HepG2 (cell line): ENCODE data around the gene SULT2B1. TPM values are rescaled to one million over a fixed set of nuclear protein-coding genes. Genes with fewer than 3 reads are reported as not detected.
A peak's percentile ranks its signal among the peaks of the same experiment; 100 is the strongest.

ENCODE experiments used
- ATAC-seq: fragments of 200-7000 bp; cut with Tn5 transposase; 3 replicates; pipeline ENCODE4 v1.9.1; 2020; ENCODE audit warnings: mild to moderate bottlenecking, moderate library complexity
- BruUV-seq: library from RNA; stranded (reverse); fragments of 400-500 nt; replicated peaks from 2 replicates; lab custom pipeline; 2021; lab: Mats Ljungman, UMichigan
- CTCF ChIA-PET: fragments of 300-600 bp; formaldehyde crosslinking; extraction: SDS; loops from one replicate; lab custom pipeline; 2021; ENCODE audit warnings: low total read pairs, inconsistent platforms, low intra/inter-chr PET ratio; lab: Yijun Ruan, JAX
- POLR2A ChIA-PET: fragments of 350-600 bp; sonication (Branson Sonifier 250); formaldehyde crosslinking; loops from one replicate; lab custom pipeline; 2020; ENCODE audit warnings: antibody characterized with exemption, inconsistent platforms; lab: Yijun Ruan, JAX
- DNase-seq: peaks from one replicate; pipeline ENCODE4 v3.0.0-alpha.2; 2015; ENCODE audit warnings: low spot score
- FAIRE-seq: peaks from 3 replicates; lab custom pipeline; 2011; peaks lifted over from hg19 to GRCh38; lab: Jason Lieb, UNC
- H2AFZ ChIP-seq: one replicate; pipeline ENCODE4 v1.6.1; 2011; ENCODE audit warnings: low read length, inconsistent platforms
- H3K27ac ChIP-seq: fragments of 300-600 bp; 3 replicates; pipeline ENCODE4 v1.8.0; 2011; ENCODE audit warnings: mixed run types, mild to moderate bottlenecking, mixed read lengths, low read length, inconsistent platforms; ENCODE audit not compliant: insufficient read depth; ENCODE audit errors: extremely low read length
- H3K27me3 ChIP-seq, 2 experiments: fragments of 200-600 bp in 1 of 2; 2 replicates in 1 of 2; 3 replicates in 1 of 2; pipeline versions ENCODE4 v1.6.0 to v1.8.0; 2011; ENCODE audit warnings: low read length in 2 of 2, mild to moderate bottlenecking in 2 of 2, moderate library complexity in 2 of 2, inconsistent platforms in 1 of 2; ENCODE audit not compliant: insufficient read depth in 2 of 2, control insufficient read depth in 1 of 2
- H3K36me3 ChIP-seq, 2 experiments: fragments of 200-600 bp in 1 of 2; replicated peaks in 1 of 2; 2 replicates in 1 of 2; 3 replicates in 1 of 2; pipeline versions ENCODE4 v1.5.1 to v1.8.0; 2011; ENCODE audit warnings: low read length in 2 of 2, inconsistent platforms in 1 of 2; ENCODE audit not compliant: insufficient read depth in 2 of 2, control insufficient read depth in 1 of 2
- H3K4me1 ChIP-seq: 2 replicates; pipeline ENCODE4 v1.5.1; 2012; ENCODE audit warnings: low read length, inconsistent platforms; ENCODE audit not compliant: insufficient read depth
- H3K4me2 ChIP-seq: 2 replicates; pipeline ENCODE4 v1.6.0; 2011; ENCODE audit warnings: low read depth, low read length, inconsistent platforms
- H3K4me3 ChIP-seq, 3 experiments: fragments of 200-600 bp in 1 of 3; sonication (generic), shearing (Covaris generic) in 1 of 3; replicated peaks in 1 of 3; 2 replicates each; pipeline ENCODE4 v1.5.1; 2011 to 2016; ENCODE audit warnings: low read length in 3 of 3, inconsistent platforms in 2 of 3, low read depth in 2 of 3, mild to moderate bottlenecking in 2 of 3, control low read depth in 1 of 3, mixed read lengths in 1 of 3; ENCODE audit not compliant: insufficient read depth in 1 of 3
- H3K79me2 ChIP-seq: one replicate; pipeline ENCODE4 v1.6.1; 2011; ENCODE audit warnings: low read length, inconsistent platforms; ENCODE audit not compliant: insufficient read depth
- H3K9ac ChIP-seq: 2 replicates; pipeline ENCODE4 v1.6.0; 2011; ENCODE audit warnings: mild to moderate bottlenecking, low read depth, low read length, inconsistent platforms; ENCODE audit not compliant: insufficient read depth
- H3K9me3 ChIP-seq: 2 replicates; pipeline ENCODE4 v1.5.1; 2012; ENCODE audit warnings: mild to moderate bottlenecking, low read length
- H4K20me1 ChIP-seq: 2 replicates; pipeline ENCODE4 v1.6.0; 2011; ENCODE audit warnings: inconsistent platforms, mild to moderate bottlenecking, low read length, moderate library complexity; ENCODE audit not compliant: insufficient read depth
- AKAP8 ChIP-seq: sonication (generic); formaldehyde crosslinking; IDR thresholded peaks from 2 replicates; pipeline ENCODE4 v1.5.1; 2020; ENCODE audit warnings: mild to moderate bottlenecking, missing genetic modification reagents
- CREB1 ChIP-seq, 2 experiments: fragments of 450-650 bp in 1 of 2; IDR thresholded peaks; 2 replicates each; pipeline ENCODE4 v1.6.1; 2016 to 2017; ENCODE audit warnings: control low read depth in 1 of 2, mild to moderate bottlenecking in 1 of 2, missing compliant biosample characterization in 1 of 2, missing genetic modification characterization in 1 of 2
- MAFF ChIP-seq: IDR thresholded peaks from 2 replicates; pipeline ENCODE4 v1.6.1; 2011; ENCODE audit warnings: low read depth, low read length, improper control_type of control experiment
- MTF1 ChIP-seq: sonication (generic); formaldehyde crosslinking; IDR thresholded peaks from 2 replicates; pipeline ENCODE4 v1.5.0; 2020; ENCODE audit warnings: missing genetic modification reagents
- PHF8 ChIP-seq: sonication (generic); formaldehyde crosslinking; IDR thresholded peaks from 2 replicates; pipeline ENCODE4 v1.5.0; 2020; ENCODE audit warnings: missing genetic modification reagents
- RAD51 ChIP-seq: fragments of 450-650 bp; IDR thresholded peaks from 2 replicates; pipeline ENCODE4 v1.6.1; 2016; ENCODE audit warnings: borderline replicate concordance
- TBP ChIP-seq: sonication (generic); formaldehyde crosslinking; IDR thresholded peaks from 2 replicates; pipeline ENCODE4 v1.5.0; 2020; ENCODE audit warnings: missing genetic modification reagents
- TERF1 ChIP-seq: sonication (generic); formaldehyde crosslinking; IDR thresholded peaks from 2 replicates; pipeline ENCODE4 v1.8.0; 2022; ENCODE audit warnings: mild to moderate bottlenecking, missing genetic modification reagents, moderate library complexity
- ZNF629 ChIP-seq: sonication (generic); formaldehyde crosslinking; conservative IDR thresholded peaks from 2 replicates; pipeline ENCODE4 v1.5.0; 2020; ENCODE audit warnings: missing genetic modification reagents
- ZNF737 ChIP-seq: sonication (generic); formaldehyde crosslinking; IDR thresholded peaks from 2 replicates; pipeline ENCODE4 v1.5.0; 2020; ENCODE audit warnings: missing genetic modification reagents, mild to moderate bottlenecking, borderline replicate concordance
- WGBS: methylation state at CpG from one replicate; pipeline ENCODE4 v1.1.6; 2017; ENCODE audit warnings: low lambda C conversion rate; 5-methylcytosine and 5-hydroxymethylcytosine counted together
- in situ Hi-C: cut with HindIII; loops from 2 replicates; pipeline ENCODE4 v1.10.0; 2017; ENCODE audit warnings: low pct_unique_long_range_greater_than_20kb; ENCODE audit not compliant: extremely low pct_ligation_motif_present
- intact Hi-C: fragments of 100-400 bp; cut with micrococcal nuclease; formaldehyde crosslinking; loops from one replicate; pipeline ENCODE4 v1.10.0; 2022; ENCODE audit not compliant: unreplicated experiment
- polyA plus RNA-seq, 8 experiments: library from polyadenylated mRNA; depleted of rRNA in 3 of 8; stranded (reverse) in 7 of 8; unstranded in 1 of 8; fragments of >200 nt; fragmentation: Illumina TruSeq in 4 of 8; extraction: Trizol in 4 of 8; gene quantifications; 2 replicates each; pipeline versions ENCODE4 v1.2.1 to v1.2.3, GENCODE V29; 2011 to 2016; ENCODE audit warnings: low read depth in 4 of 8, missing spikeins in 1 of 8, mixed read lengths in 1 of 8; ENCODE audit not compliant: insufficient read depth in 1 of 8
- total RNA-seq, 5 experiments: library from RNA; depleted of rRNA; stranded (reverse); fragments of >200 nt; fragmentation: Illumina TruSeq; extraction: Trizol; gene quantifications; 2 replicates each; pipeline ENCODE4 v1.2.3, GENCODE V29; 2016; ENCODE audit warnings: low read depth in 1 of 5
- TF ChIP-seq, protein P1 (sequence below): sonication (generic); formaldehyde crosslinking; IDR thresholded peaks from 2 replicates; pipeline ENCODE4 v1.5.0; 2020; ENCODE audit warnings: mild to moderate bottlenecking, missing genetic modification reagents, borderline replicate concordance
- TF ChIP-seq, protein P2 (sequence below): sonication (generic); formaldehyde crosslinking; IDR thresholded peaks from 2 replicates; pipeline ENCODE4 v1.8.1; 2023; ENCODE audit warnings: mild to moderate bottlenecking, missing genetic modification reagents

SULT2B1 gene
- total and polyA plus RNA-seq, 2 of the 13 experiments (the other 11 are each of a cell fraction or from before 2014, with no cell fraction given): 0.13 TPM; not detected in 1

DNA sequence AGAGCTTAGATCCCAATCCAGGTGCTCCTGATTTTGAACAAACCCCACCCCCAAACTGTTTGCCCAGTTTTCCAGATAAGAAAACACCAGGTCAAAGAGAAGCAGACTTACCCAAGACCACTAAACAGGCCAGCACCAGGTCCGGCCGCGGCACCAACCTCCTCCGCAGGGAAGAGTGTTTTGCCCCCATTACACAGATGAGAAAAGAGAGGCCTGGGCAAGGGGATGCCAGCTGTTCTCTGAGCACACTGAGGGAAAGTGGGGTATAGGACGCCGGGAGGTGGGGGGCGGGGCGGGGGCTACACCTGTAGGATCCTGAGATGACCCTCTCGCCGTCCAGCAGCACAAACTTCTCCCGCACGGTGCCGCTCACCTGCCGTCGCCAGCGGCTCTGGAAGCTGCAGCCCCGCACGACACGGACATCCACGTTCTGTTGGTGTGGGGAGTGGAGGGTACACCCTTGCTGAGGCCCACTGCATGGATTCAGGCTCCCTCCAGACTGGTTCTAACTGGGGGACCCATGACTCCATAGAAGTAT, 57.7 kb downstream of the SULT2B1 start:
- Histone ChIP-seq H3K27me3 (no peaks in the 10 kb centered on the region; a peak in 1 of 5 replicates), H3K9ac (no peak overlapping the region), H3K9me3 (no peaks in the 10 kb centered on the region), H3K4me2 (no peak overlapping the region), H4K20me1 (no peaks in the 10 kb centered on the region), H2AFZ (no peak overlapping the region), H3K4me1 (peaks cover 21% of the 10 kb centered on the region), H3K27ac (no peak overlapping the region), H3K79me2 (no peaks in the 10 kb centered on the region), H3K36me3 (no peaks in the 10 kb centered on the region), H3K4me3 (no peak overlapping the region)
- BruUV-seq: no TSS peak
- WGBS: 58% methylated on average over 13 of the region's 20 CpGs
- FAIRE-seq: no peak
- no peak for DNase-seq
- CTCF ChIA-PET: interaction anchor here (1.4 to 2.1 kb wide), 2 partner anchors 21 to 120 kb away, joined by 3 to 10 read pairs; no protein-coding TSS in a partner anchor
- intact Hi-C loops (no loop called here), in situ Hi-C loops (no loop called here)
- TF ChIP-seq MTF1 (CRISPR knock-in tag) (no peak), ZNF629 (CRISPR knock-in tag) (peak; percentile 31; the same call in 1 of the 2 replicates), CREB1 (IDR thresholded peaks at IDR 0.05) (no peak), CREB1 (CRISPR knock-in tag; IDR thresholded peaks at IDR 0.05) (no peak)
- POLR2A ChIA-PET: interaction anchor here (1.2 to 1.8 kb wide), 4 partner anchors 9 to 24 kb away, joined by 3 to 28 read pairs (median 4); partner anchors contain the start of genes RPL18 and SPHK2
- ATAC-seq: no peak

DNA sequence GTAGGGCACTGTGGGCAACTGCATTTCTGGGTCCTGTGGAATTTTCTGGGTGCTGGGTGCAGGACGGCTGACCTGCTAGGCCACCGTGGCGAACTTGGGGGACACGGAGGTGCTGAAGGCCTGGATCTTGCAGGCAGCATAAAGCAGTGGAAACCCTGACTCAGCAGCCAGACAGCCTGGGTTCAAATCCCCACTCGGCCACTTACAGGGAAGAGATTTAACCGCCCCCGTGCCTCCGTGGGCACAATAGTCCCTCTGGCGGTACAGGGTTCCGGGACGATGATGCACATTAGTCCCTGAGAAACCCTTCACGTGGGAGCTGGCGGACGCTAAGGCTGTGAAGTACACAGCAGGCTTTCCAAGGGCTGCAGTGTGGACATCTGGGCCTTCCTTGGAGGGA, 59.9 kb downstream of the SULT2B1 start:
- CTCF ChIA-PET: no interaction called here
- Histone ChIP-seq H4K20me1 (peaks cover 22% of the 10 kb centered on the region; the same call in 1 of the 2 replicates), H3K79me2 (peaks cover 7% of the 10 kb centered on the region), H3K27me3 (no peaks in the 10 kb centered on the region), H3K36me3 (peaks cover 12 to 19% of the 10 kb centered on the region in 2 experiments), H3K9ac (no peak overlapping the region), H3K4me1 (peaks cover 35% of the 10 kb centered on the region), H3K27ac (no peak overlapping the region), H3K9me3 (no peaks in the 10 kb centered on the region), H3K4me2 (no peak overlapping the region), H2AFZ (no peak overlapping the region), H3K4me3 (no peak overlapping the region)
- FAIRE-seq (no peak), ATAC-seq (no peak), DNase-seq (no peak)
- POLR2A ChIA-PET: no interaction called here
- 77% methylated on average over 7 of the region's 14 CpGs for WGBS
- intact Hi-C loops: no loop called here
- BruUV-seq: no TSS peak
- in situ Hi-C loops: no loop called here
- no peak for TF ChIP-seq RAD51
- TF ChIP-seq TERF1 (CRISPR knock-in tag): no peak
- TF ChIP-seq, protein P1, sequence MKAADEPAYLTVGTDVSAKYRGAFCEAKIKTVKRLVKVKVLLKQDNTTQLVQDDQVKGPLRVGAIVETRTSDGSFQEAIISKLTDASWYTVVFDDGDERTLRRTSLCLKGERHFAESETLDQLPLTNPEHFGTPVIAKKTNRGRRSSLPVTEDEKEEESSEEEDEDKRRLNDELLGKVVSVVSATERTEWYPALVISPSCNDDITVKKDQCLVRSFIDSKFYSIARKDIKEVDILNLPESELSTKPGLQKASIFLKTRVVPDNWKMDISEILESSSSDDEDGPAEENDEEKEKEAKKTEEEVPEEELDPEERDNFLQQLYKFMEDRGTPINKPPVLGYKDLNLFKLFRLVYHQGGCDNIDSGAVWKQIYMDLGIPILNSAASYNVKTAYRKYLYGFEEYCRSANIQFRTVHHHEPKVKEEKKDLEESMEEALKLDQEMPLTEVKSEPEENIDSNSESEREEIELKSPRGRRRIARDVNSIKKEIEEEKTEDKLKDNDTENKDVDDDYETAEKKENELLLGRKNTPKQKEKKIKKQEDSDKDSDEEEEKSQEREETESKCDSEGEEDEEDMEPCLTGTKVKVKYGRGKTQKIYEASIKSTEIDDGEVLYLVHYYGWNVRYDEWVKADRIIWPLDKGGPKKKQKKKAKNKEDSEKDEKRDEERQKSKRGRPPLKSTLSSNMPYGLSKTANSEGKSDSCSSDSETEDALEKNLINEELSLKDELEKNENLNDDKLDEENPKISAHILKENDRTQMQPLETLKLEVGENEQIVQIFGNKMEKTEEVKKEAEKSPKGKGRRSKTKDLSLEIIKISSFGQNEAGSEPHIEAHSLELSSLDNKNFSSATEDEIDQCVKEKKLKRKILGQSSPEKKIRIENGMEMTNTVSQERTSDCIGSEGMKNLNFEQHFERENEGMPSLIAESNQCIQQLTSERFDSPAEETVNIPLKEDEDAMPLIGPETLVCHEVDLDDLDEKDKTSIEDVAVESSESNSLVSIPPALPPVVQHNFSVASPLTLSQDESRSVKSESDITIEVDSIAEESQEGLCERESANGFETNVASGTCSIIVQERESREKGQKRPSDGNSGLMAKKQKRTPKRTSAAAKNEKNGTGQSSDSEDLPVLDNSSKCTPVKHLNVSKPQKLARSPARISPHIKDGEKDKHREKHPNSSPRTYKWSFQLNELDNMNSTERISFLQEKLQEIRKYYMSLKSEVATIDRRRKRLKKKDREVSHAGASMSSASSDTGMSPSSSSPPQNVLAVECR (CRISPR knock-in tag): no peak
- no peak for TF ChIP-seq TBP (CRISPR knock-in tag)
- no peak for TF ChIP-seq ZNF737 (CRISPR knock-in tag)
- TF ChIP-seq PHF8 (CRISPR knock-in tag): no peak
- peak; percentile 21; the same call in 1 of the 2 replicates for TF ChIP-seq MAFF
- no peak for TF ChIP-seq AKAP8 (CRISPR knock-in tag)
- TF ChIP-seq, protein P2, sequence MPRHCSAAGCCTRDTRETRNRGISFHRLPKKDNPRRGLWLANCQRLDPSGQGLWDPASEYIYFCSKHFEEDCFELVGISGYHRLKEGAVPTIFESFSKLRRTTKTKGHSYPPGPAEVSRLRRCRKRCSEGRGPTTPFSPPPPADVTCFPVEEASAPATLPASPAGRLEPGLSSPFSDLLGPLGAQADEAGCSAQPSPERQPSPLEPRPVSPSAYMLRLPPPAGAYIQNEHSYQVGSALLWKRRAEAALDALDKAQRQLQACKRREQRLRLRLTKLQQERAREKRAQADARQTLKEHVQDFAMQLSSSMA (CRISPR knock-in tag): no peak
